HG03045 (cell line): ENCODE data around the gene ARHGAP35.
"Not testable (repeated sequence)": the region's sequence is repeated elsewhere in the genome, so short reads cannot be mapped to it uniquely, and the experiment has no call there.

Source experiments
- ATAC-seq: cut with Tn5 transposase; IDR thresholded peaks from one replicate; pipeline ENCODE4 v1.9.1; 2021; ENCODE audit warnings: mild to moderate bottlenecking, moderate library complexity; ENCODE audit not compliant: unreplicated experiment

Gene ARHGAP35

GRCh38 chr19:46867170-46867569 is 6.4 kb downstream of the ARHGAP35 start:
- ATAC-seq: no peak

- no peak for ATAC-seq
Observed at GRCh38 chr19:46868025-46868802, 7.4 kb downstream of the ARHGAP35 start.

GRCh38 chr19:46871173-46871572 is 10.4 kb downstream of the ARHGAP35 start:
- not testable (repeated sequence) for ATAC-seq

GRCh38 chr19:46872967-46873366 is 12.2 kb downstream of the ARHGAP35 start:
- ATAC-seq: no peak

GRCh38 chr19:46875234-46875633 is 14.4 kb downstream of the ARHGAP35 start:
- no peak for ATAC-seq

GRCh38 chr19:46875657-46876056 is 14.9 kb downstream of the ARHGAP35 start:
- no peak for ATAC-seq

- no peak for ATAC-seq
Observed at GRCh38 chr19:46878613-46879375, 18.0 kb downstream of the ARHGAP35 start.

- no peak for ATAC-seq
Observed at GRCh38 chr19:46880431-46880830, 19.6 kb downstream of the ARHGAP35 start.

- no peak for ATAC-seq
Observed at GRCh38 chr19:46881092-46881491, 20.3 kb downstream of the ARHGAP35 start.

GRCh38 chr19:46882034-46882433 is 21.2 kb downstream of the ARHGAP35 start:
- no peak for ATAC-seq

- ATAC-seq: not testable (repeated sequence)
Observed at GRCh38 chr19:46882751-46883150, 22.0 kb downstream of the ARHGAP35 start.

- no peak for ATAC-seq
Observed at GRCh38 chr19:46885411-46885810, 24.6 kb downstream of the ARHGAP35 start.

- ATAC-seq: no peak
Observed at GRCh38 chr19:46886546-46887239, 25.9 kb downstream of the ARHGAP35 start.

GRCh38 chr19:46887240-46887782 is 26.5 kb downstream of the ARHGAP35 start:
- ATAC-seq: no peak

- no peak for ATAC-seq
Observed at GRCh38 chr19:46890423-46891170, 29.8 kb downstream of the ARHGAP35 start.

- ATAC-seq: no peak
Observed at GRCh38 chr19:46892252-46893179, 31.7 kb downstream of the ARHGAP35 start.

GRCh38 chr19:46896076-46896794 is 35.4 kb downstream of the ARHGAP35 start:
- ATAC-seq: no peak

GRCh38 chr19:46898731-46899130 is 37.9 kb downstream of the ARHGAP35 start:
- ATAC-seq: no peak

GRCh38 chr19:46900341-46900740 is 39.5 kb downstream of the ARHGAP35 start:
- no peak for ATAC-seq
